ENCODE measurements around the gene FAM184B. TPM values are rescaled to one million over a fixed set of nuclear protein-coding genes. Genes with fewer than 3 reads are reported as not detected.

FAM184B gene
- total and polyA plus RNA-seq, 2 of the 4 experiments (the other 2 are of a cell fraction): 0.07 to 0.18 TPM

GRCh38 chr4:17667653-17668201 is 113.7 kb downstream of the FAM184B start:
- BruUV-seq (replicated peaks): no TSS peak
- intact Hi-C loops (cut with micrococcal nuclease) (no loop called here), in situ Hi-C loops (cut with MboI; ENCODE audit: low sequenced_read_pairs) (no loop called here), dilution Hi-C loops (cut with HindIII; ENCODE audit: low sequenced_read_pairs, unreplicated experiment) (no loop called here)
- Histone ChIP-seq H3K9me1 (ENCODE audit: insufficient read depth, low read length) (no peaks in the 10 kb centered on the region), H3K9ac (ENCODE audit: low read depth, low read length) (no peak overlapping the region), H2AK5ac (ENCODE audit: low read depth, low read length) (no peak overlapping the region), H4K91ac (ENCODE audit: insufficient read depth, low read depth, low read length) (no peak overlapping the region), H4K5ac (ENCODE audit: low read depth, low read length) (no peak overlapping the region), H2AK9ac (replicated peaks; ENCODE audit: low read depth, low read length, poor library complexity) (no peak overlapping the region), H3K18ac (ENCODE audit: low read depth, low read length) (no peak overlapping the region), H4K20me1 (ENCODE audit: insufficient read depth, low read length) (no peaks in the 10 kb centered on the region), H3K27me3 (ENCODE audit: control insufficient read depth, insufficient read depth, low read length) (peaks cover 2% of the 10 kb centered on the region; the same call in 1 of the 2 replicates), H3K79me1 (ENCODE audit: low read depth in 1 of 2, low read length in 2 of 2) (no peaks in the 10 kb centered on the region), H3K27ac (ENCODE audit: insufficient read depth, low read length) (no peak overlapping the region), H2BK5ac (ENCODE audit: low read depth, low read length, poor library complexity, severe bottlenecking) (no peak overlapping the region), H3K4me2 (ENCODE audit: low read depth, low read length) (no peak overlapping the region), H2BK20ac (ENCODE audit: low read depth, low read length) (no peak overlapping the region), H2BK15ac (ENCODE audit: low read depth, low read length) (no peak overlapping the region), H3K4ac (ENCODE audit: low read depth, low read length) (no peak overlapping the region), H3K4me3 (ENCODE audit: insufficient read depth, low read depth, low read length) (no peak overlapping the region), H3K36me3 (ENCODE audit: control insufficient read depth, insufficient read depth, low read length) (no peaks in the 10 kb centered on the region), H4K8ac (ENCODE audit: low read depth in 2 of 2, low read length in 2 of 2) (no peak overlapping the region), H2AFZ (replicated peaks; ENCODE audit: low read length, poor library complexity) (no peak overlapping the region), H3K9me3 (ENCODE audit: control insufficient read depth, insufficient read depth, low read length) (no peaks in the 10 kb centered on the region), H3K23ac (ENCODE audit: low read depth, low read length) (no peak overlapping the region), H3K4me1 (ENCODE audit: control insufficient read depth, insufficient read depth, low read length) (no peaks in the 10 kb centered on the region), H3K14ac (replicated peaks; ENCODE audit: low read depth, low read length) (no peak overlapping the region), H2BK120ac (ENCODE audit: low read depth, low read length) (no peak overlapping the region), H3K56ac (ENCODE audit: extremely low read depth, insufficient read depth, low read length) (no peak overlapping the region)
- ChIA-PET POLR2A (ENCODE audit: unreplicated experiment) (no interaction called here), CTCF (interaction anchor here (0.6 kb wide), 1 partner anchor 84 kb away, joined by 3 read pairs; no protein-coding TSS in a partner anchor)
- DNase-seq (no peak), ATAC-seq (ENCODE audit: low read depth) (no peak)
- TF ChIP-seq RCOR1 (IDR thresholded peaks at IDR 0.05; ENCODE audit: insufficient replicate concordance, low read length) (no peak), POLR2A (IDR thresholded peaks at IDR 0.05; ENCODE audit: low read depth, low read length) (no peak), ELK1 (IDR thresholded peaks at IDR 0.05; ENCODE audit: borderline replicate concordance, low read depth, low read length) (no peak), CHD1 (IDR thresholded peaks at IDR 0.05; ENCODE audit: low read depth, low read length) (no peak)
- WGBS, 2 experiments (ENCODE audit: extremely low coverage in 2 of 2, insufficient read length in 1 of 2): 20% methylated on average over 1 of the region's 3 CpGs; no CpG with 5 or more reads in 1 of the 2 experiments
